Activated CD8-positive, alpha-beta T cell treated with anti-CD3 and anti-CD28 coated beads, Interleukin-2, amount 10 ng/mL, durations not matched to agents 7 days and 5 days (primary cell): Measurements from ENCODE around the gene GPR55. TPM values are rescaled to one million over a fixed set of nuclear protein-coding genes. Genes with fewer than 3 reads are reported as not detected.

Experiments
- ATAC-seq: fragments of 150-1000 bp; cut with Tn5 transposase; one replicate; pipeline ENCODE4 v1.10.0; 2021; ENCODE audit warnings: moderate library complexity
- CTCF ChIA-PET: fragments of 350-600 bp; sonication (Branson Sonifier 250); formaldehyde crosslinking; loops from one replicate; lab custom pipeline; 2021; ENCODE audit warnings: antibody characterized with exemption; lab: Charles Lee
- POLR2A ChIA-PET: fragments of 350-600 bp; sonication (Branson Sonifier 250); formaldehyde crosslinking; loops from one replicate; lab custom pipeline; 2021; ENCODE audit warnings: antibody characterized with exemption; lab: Charles Lee
- DNase-seq: peaks from one replicate; pipeline ENCODE4 v3.0.0-alpha.2; 2020
- H3K27ac Mint-ChIP-seq: one replicate; pipeline ENCODE4 v1.8.0; 2021; ENCODE audit warnings: mild to moderate bottlenecking, mixed read lengths
- H3K27me3 Mint-ChIP-seq: one replicate; pipeline ENCODE4 v1.8.0; 2021; ENCODE audit warnings: low read depth, mixed read lengths
- H3K36me3 Mint-ChIP-seq: one replicate; pipeline ENCODE4 v1.8.0; 2021; ENCODE audit warnings: low read depth, mixed read lengths
- H3K4me1 Mint-ChIP-seq: one replicate; pipeline ENCODE4 v1.8.0; 2021; ENCODE audit warnings: low read depth, mixed read lengths
- H3K4me3 Mint-ChIP-seq: one replicate; pipeline ENCODE4 v1.8.0; 2021; ENCODE audit warnings: mild to moderate bottlenecking, mixed read lengths
- H3K9me3 Mint-ChIP-seq: one replicate; pipeline ENCODE4 v1.8.0; 2022; ENCODE audit warnings: mixed read lengths; ENCODE audit not compliant: insufficient read depth
- total RNA-seq, 2 experiments: library from RNA; stranded (reverse); gene quantifications; one replicate each; pipeline ENCODE4 v1.2.3, GENCODE V29; 2021

Gene GPR55
- total RNA-seq, 2 experiments from 2014 or later = 12.3 to 12.5 TPM

GRCh38 chr2:230925443-230925878 lies 419 bp upstream of the GPR55 start:
- ChIA-PET CTCF (interaction anchor here (0.8 to 16.6 kb wide), 15 partner anchors 11 to 101 kb away, joined by 3 to 285 read pairs (median 3); partner anchors contain the start of gene ITM2C), POLR2A (interaction anchor here (1.4 to 4.5 kb wide), 4 partner anchors 21 to 61 kb away, joined by 3 to 43 read pairs (median 10); no protein-coding TSS in a partner anchor)
- H3K36me3 Mint-ChIP-seq = no peaks in the 10 kb centered on the region
- H3K9me3 Mint-ChIP-seq = no peaks in the 10 kb centered on the region
- no peaks in the 10 kb centered on the region for H3K27me3 Mint-ChIP-seq
- H3K4me3 Mint-ChIP-seq = peak overlapping the region; percentile 88
- peak overlapping the region; percentile 94 for H3K27ac Mint-ChIP-seq
- ATAC-seq = peak; percentile 45
- peaks cover 73% of the 10 kb centered on the region for H3K4me1 Mint-ChIP-seq
- peak; percentile 32 for DNase-seq

GRCh38 chr2:230924092-230924469 lies 961 bp downstream of the GPR55 start:
- no peaks in the 10 kb centered on the region for H3K36me3 Mint-ChIP-seq
- POLR2A ChIA-PET = interaction anchor here (0.8 to 4.5 kb wide), 8 partner anchors 9 to 62 kb away, joined by 3 to 43 read pairs (median 3); no protein-coding TSS in a partner anchor
- ATAC-seq (no peak), DNase-seq (no peak)
- H3K4me3 Mint-ChIP-seq = peak overlapping the region; percentile 88
- H3K27ac Mint-ChIP-seq = peak overlapping the region; percentile 94
- no peaks in the 10 kb centered on the region for H3K9me3 Mint-ChIP-seq
- no peaks in the 10 kb centered on the region for H3K27me3 Mint-ChIP-seq
- CTCF ChIA-PET = interaction anchor here (0.8 to 16.6 kb wide), 21 partner anchors 8 to 108 kb away, joined by 3 to 285 read pairs (median 5); no protein-coding TSS in a partner anchor
- peaks cover 82% of the 10 kb centered on the region for H3K4me1 Mint-ChIP-seq

GRCh38 chr2:230922951-230923717 lies 1.9 kb downstream of the GPR55 start:
- ChIA-PET CTCF (interaction anchor here (1.5 to 16.6 kb wide), 6 partner anchors 9 to 62 kb away, joined by 3 to 285 read pairs (median 16); no protein-coding TSS in a partner anchor), POLR2A (interaction anchor here (4.5 kb wide), 1 partner anchor 63 kb away, joined by 43 read pairs; no protein-coding TSS in a partner anchor)
- Mint-ChIP-seq H3K4me3 (peak overlapping the region; percentile 88), H3K9me3 (no peaks in the 10 kb centered on the region), H3K4me1 (peaks cover 85% of the 10 kb centered on the region), H3K27ac (peak overlapping the region; percentile 94), H3K36me3 (no peaks in the 10 kb centered on the region), H3K27me3 (no peaks in the 10 kb centered on the region)
- ATAC-seq (no peak), DNase-seq (no peak)

- DNase-seq (no peak), ATAC-seq (no peak)
- H3K36me3 Mint-ChIP-seq = no peaks in the 10 kb centered on the region
- POLR2A ChIA-PET = no interaction called here
- H3K27ac Mint-ChIP-seq = peak overlapping the region; percentile 48
- H3K9me3 Mint-ChIP-seq = no peaks in the 10 kb centered on the region
- CTCF ChIA-PET = interaction anchor here (1.4 to 16.6 kb wide), 2 partner anchors 20 to 63 kb away, joined by 8 to 285 read pairs; no protein-coding TSS in a partner anchor
- H3K4me1 Mint-ChIP-seq = peaks cover 78% of the 10 kb centered on the region
- no peaks in the 10 kb centered on the region for H3K27me3 Mint-ChIP-seq
- H3K4me3 Mint-ChIP-seq = peak overlapping the region; percentile 53
These were observed 3.0 kb downstream of the GPR55 start for GRCh38 chr2:230921806-230922595.

- peaks cover 79% of the 10 kb centered on the region for H3K4me1 Mint-ChIP-seq
- H3K27me3 Mint-ChIP-seq = no peaks in the 10 kb centered on the region
- DNase-seq (no peak), ATAC-seq (no peak)
- peaks cover 3% of the 10 kb centered on the region for H3K36me3 Mint-ChIP-seq
- peak overlapping the region; percentile 71 for H3K27ac Mint-ChIP-seq
- H3K9me3 Mint-ChIP-seq = no peaks in the 10 kb centered on the region
- ChIA-PET CTCF (interaction anchor here (1.1 to 16.6 kb wide), 3 partner anchors 18 to 133 kb away, joined by 3 to 285 read pairs (median 8); no protein-coding TSS in a partner anchor), POLR2A (interaction anchor here (0.5 to 0.7 kb wide), 2 partner anchors 52 to 62 kb away, joined by 3 read pairs; no protein-coding TSS in a partner anchor)
- H3K4me3 Mint-ChIP-seq = peak overlapping the region; percentile 53
These were observed 4.9 kb downstream of the GPR55 start for GRCh38 chr2:230920167-230920566.

- no peaks in the 10 kb centered on the region for H3K27me3 Mint-ChIP-seq
- no peaks in the 10 kb centered on the region for H3K9me3 Mint-ChIP-seq
- peak overlapping the region; percentile 53 for H3K4me3 Mint-ChIP-seq
- ATAC-seq (no peak), DNase-seq (no peak)
- peaks cover 4% of the 10 kb centered on the region for H3K36me3 Mint-ChIP-seq
- CTCF ChIA-PET = interaction anchor here (1.1 to 16.6 kb wide), 2 partner anchors 65 to 133 kb away, joined by 3 to 285 read pairs; no protein-coding TSS in a partner anchor
- peaks cover 75% of the 10 kb centered on the region for H3K4me1 Mint-ChIP-seq
- POLR2A ChIA-PET = no interaction called here
- H3K27ac Mint-ChIP-seq = peak overlapping the region; percentile 71
These were observed 5.4 kb downstream of the GPR55 start for GRCh38 chr2:230919681-230920080.

- H3K4me1 Mint-ChIP-seq = peaks cover 74% of the 10 kb centered on the region
- DNase-seq (no peak), ATAC-seq (no peak)
- H3K36me3 Mint-ChIP-seq = peaks cover 5% of the 10 kb centered on the region
- no peaks in the 10 kb centered on the region for H3K27me3 Mint-ChIP-seq
- H3K27ac Mint-ChIP-seq = peak overlapping the region; percentile 39
- H3K4me3 Mint-ChIP-seq = peak overlapping the region; percentile 54
- no peaks in the 10 kb centered on the region for H3K9me3 Mint-ChIP-seq
- POLR2A ChIA-PET = no interaction called here
- CTCF ChIA-PET = interaction anchor here (16.6 kb wide), 1 partner anchor 66 kb away, joined by 285 read pairs; no protein-coding TSS in a partner anchor
These were observed 5.8 kb downstream of the GPR55 start for GRCh38 chr2:230919240-230919639.

GRCh38 chr2:230916218-230916617 lies 8.8 kb downstream of the GPR55 start:
- Mint-ChIP-seq H3K27me3 (no peaks in the 10 kb centered on the region), H3K36me3 (peaks cover 10% of the 10 kb centered on the region), H3K9me3 (no peaks in the 10 kb centered on the region), H3K27ac (no peak overlapping the region), H3K4me3 (peak overlapping the region; percentile 26), H3K4me1 (peaks cover 55% of the 10 kb centered on the region)
- ATAC-seq = no peak
- DNase-seq = no peak
- POLR2A ChIA-PET = no interaction called here
- CTCF ChIA-PET = interaction anchor here (0.7 to 1.1 kb wide), 3 partner anchors 8 to 71 kb away, joined by 3 to 5 read pairs (median 4); no protein-coding TSS in a partner anchor

- peaks cover 12% of the 10 kb centered on the region for H3K36me3 Mint-ChIP-seq
- H3K27ac Mint-ChIP-seq = no peak overlapping the region
- no peaks in the 10 kb centered on the region for H3K27me3 Mint-ChIP-seq
- DNase-seq (no peak), ATAC-seq (no peak)
- ChIA-PET POLR2A (interaction anchor here (1.0 kb wide), 1 partner anchor 9 kb away, joined by 3 read pairs; no protein-coding TSS in a partner anchor), CTCF (interaction anchor here (0.7 to 2.4 kb wide), 3 partner anchors 9 to 72 kb away, joined by 3 to 12 read pairs (median 4); partner anchors contain the start of gene GPR55)
- H3K4me1 Mint-ChIP-seq = peaks cover 50% of the 10 kb centered on the region
- H3K4me3 Mint-ChIP-seq = no peak overlapping the region
- H3K9me3 Mint-ChIP-seq = no peaks in the 10 kb centered on the region
These were observed 9.7 kb downstream of the GPR55 start for GRCh38 chr2:230915319-230915718.

- Mint-ChIP-seq H3K4me3 (no peak overlapping the region), H3K9me3 (no peaks in the 10 kb centered on the region), H3K36me3 (peaks cover 14% of the 10 kb centered on the region), H3K4me1 (peaks cover 46% of the 10 kb centered on the region), H3K27me3 (no peaks in the 10 kb centered on the region), H3K27ac (no peak overlapping the region)
- POLR2A ChIA-PET = interaction anchor here (1.0 kb wide), 1 partner anchor 9 kb away, joined by 3 read pairs; no protein-coding TSS in a partner anchor
- CTCF ChIA-PET = interaction anchor here (2.4 kb wide), 1 partner anchor 10 kb away, joined by 12 read pairs; the partner anchor contains the start of gene GPR55
- ATAC-seq (no peak), DNase-seq (no peak)
These were observed 10.2 kb downstream of the GPR55 start for GRCh38 chr2:230914886-230915285.
